GM18498 (cell line): ENCODE results near the gene UNC119.
A peak's percentile ranks its signal among the peaks of the same experiment; 100 is the strongest.

Experiments used
- ATAC-seq: cut with Tn5 transposase; IDR thresholded peaks from one replicate; pipeline ENCODE4 v1.9.1; 2021; ENCODE audit warnings: mild to moderate bottlenecking, moderate library complexity; ENCODE audit not compliant: unreplicated experiment

UNC119 gene

DNA sequence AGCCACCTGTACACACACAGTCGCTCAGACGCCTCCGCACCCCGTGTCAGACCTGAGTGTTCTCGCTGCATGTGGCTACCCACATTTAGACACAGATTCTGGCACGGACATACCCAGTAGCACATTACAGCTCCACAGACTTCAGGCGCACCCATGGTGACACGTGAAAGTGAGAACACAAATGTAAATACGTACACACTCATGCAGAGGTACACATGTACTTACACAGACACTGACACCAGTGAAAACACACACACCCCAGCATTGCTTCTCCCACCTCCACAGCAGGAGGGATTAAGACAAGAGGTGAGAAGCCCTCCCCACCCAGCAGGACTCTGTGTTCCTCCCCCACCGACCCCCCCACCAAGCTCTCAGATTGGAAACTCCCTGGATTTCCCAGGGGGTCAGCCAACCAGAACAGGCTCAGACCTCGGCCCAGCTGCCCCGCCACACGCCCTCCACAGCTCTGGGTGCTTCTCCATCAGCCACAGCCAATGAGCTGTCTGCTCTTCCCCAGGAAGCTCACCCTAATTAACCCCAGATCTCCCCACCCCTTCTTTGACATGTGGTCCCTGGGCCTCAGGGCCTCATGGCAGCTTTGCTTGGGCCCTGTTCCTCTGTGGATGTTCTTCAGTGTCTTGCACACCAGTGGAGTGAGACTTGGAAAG, 51.6 kb downstream of the UNC119 start:
- ATAC-seq = peak; percentile 61

DNA sequence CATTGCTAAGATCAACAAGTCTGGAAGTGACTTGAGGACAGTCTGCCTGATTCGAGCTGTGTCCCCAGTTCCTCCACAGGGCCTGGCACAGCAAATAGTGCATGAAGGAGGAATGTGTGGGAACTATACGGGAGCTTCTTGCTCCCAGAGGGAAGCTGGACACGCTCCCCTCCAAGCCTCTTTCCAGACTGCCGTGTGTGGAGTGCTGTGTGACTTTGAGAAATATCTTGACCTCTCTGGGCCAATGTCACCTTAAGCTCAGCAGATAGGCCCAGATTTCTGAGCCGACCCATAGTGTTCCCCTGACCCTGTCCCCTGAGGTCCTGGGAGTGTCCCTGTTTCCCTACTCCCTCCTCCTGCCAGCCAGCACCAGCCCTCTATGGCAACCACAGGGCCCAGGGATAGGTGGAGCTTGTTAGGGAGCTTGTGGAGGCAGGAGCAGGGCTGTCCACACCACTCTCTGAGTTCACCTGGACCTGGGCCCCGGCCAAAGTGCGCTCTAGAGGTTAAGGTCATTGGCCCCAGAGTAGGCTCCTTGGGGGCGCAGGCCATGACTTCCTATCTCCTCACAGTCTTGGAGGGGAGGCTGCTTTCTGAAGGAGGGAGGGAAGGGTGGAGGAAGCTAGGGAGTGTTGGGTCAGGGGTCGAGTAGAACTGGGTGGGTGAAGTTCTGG, 52.6 kb downstream of the UNC119 start:
- ATAC-seq = no peak

DNA sequence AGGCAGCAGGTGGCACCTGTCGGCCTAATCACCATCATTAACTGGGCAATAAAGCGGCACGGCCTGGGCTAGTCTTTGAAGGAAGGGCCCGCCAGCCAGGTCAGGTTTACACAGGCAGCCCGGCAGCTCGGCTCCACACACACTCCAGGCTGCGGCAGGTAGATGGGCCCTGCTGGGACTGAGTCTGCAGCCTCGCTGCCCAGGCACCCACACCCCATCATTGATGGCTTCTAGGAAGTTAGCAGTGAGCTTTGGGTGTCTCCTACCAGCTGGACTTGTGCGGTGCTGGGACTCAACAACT, 53.1 kb downstream of the UNC119 start:
- ATAC-seq = no peak

DNA sequence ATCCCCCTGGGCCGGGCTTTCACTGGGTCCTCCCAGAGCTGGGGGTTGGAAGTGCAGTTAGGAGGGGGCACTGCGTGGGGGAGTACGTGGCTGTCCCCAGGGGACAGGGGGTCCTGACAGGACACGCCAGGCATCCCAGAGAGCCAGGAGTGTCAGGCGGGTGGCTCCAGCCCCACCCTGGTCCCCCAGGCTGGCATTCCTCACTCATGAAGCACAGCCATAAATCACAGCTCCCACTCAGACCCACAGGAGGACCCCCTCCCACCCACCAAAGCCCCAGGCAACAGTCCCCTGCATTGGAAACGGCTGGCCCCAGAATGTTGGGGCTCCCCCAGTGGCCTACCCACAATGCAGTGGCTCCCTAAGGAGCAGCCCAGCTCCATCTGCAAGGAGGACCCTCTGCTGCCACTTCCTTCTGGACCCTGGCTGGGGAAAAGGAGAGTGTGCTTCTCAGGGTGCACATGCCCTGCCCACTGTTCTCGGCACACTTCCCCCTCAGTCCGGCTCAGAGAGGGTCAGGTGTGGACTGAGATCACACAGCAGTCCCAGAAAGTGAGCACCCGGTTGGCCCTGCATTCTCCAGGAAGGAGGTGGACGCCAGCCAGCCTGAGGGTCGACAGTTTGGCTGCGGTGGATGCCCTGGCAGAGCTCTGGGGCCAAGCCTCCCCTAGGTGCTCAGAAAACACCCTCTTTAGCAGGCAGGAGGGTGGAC, 53.6 kb downstream of the UNC119 start:
- ATAC-seq = no peak

DNA sequence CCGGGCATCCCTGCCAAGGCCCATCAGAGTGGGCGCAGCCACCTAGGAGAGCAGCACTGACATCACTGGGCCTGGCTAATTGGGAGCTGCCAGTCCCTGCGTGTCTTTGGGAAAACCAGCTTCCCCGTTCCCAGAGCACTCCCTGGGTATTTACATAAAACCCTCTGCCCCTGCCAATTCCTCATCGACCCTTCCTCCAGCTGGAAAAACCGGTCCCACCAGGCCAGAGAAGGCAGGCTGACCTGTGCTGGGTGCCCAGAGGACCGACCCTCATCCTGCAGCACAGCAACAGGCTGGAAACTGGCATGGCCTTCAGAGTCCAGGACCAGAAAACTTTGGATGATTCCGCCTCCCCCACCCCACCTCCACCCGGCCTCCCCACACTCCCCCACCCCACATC, 54.5 kb downstream of the UNC119 start:
- no peak for ATAC-seq
